ENCODE data around the gene RAB8A.

DNA sequence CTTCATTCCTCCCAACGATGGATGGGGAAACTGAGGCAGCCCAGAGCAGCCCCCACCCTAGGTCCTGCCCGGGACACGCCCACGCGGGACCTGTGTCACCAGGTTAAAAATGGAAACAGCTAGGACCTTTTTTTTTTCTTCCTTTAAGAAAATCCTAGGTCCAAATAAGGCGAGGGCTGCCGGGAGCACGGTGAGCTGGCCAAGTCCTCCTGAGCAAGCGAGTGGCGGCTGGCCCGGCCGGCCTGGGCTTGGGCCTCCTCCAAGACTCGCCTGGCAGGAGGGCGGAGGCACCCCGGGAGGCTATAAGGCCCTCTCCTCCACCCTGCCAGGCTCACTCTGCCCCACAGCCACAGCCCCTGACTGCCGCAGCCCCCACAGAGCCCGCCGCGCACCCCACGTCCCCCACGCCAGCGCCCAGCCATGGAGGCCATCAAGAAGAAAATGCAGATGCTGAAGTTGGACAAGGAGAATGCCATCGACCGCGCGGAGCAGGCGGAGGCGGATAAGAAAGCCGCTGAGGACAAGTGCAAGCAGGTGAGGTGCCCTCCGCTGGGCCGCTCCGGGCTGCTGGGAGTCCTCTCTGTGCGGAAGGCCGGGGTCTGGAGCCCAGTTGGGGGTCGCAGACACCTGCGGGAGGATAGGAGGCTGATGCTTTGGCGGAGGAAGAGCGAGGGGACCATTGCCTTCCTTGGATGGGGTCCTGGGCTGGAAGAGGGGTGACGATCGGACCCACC lies 44.3 kb upstream of the RAB8A start:
- TF ChIP-seq, protein P1, sequence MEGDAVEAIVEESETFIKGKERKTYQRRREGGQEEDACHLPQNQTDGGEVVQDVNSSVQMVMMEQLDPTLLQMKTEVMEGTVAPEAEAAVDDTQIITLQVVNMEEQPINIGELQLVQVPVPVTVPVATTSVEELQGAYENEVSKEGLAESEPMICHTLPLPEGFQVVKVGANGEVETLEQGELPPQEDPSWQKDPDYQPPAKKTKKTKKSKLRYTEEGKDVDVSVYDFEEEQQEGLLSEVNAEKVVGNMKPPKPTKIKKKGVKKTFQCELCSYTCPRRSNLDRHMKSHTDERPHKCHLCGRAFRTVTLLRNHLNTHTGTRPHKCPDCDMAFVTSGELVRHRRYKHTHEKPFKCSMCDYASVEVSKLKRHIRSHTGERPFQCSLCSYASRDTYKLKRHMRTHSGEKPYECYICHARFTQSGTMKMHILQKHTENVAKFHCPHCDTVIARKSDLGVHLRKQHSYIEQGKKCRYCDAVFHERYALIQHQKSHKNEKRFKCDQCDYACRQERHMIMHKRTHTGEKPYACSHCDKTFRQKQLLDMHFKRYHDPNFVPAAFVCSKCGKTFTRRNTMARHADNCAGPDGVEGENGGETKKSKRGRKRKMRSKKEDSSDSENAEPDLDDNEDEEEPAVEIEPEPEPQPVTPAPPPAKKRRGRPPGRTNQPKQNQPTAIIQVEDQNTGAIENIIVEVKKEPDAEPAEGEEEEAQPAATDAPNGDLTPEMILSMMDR (IDR thresholded peaks at IDR 0.05 in 4 of 5, conservative IDR thresholded peaks at IDR 0.05 in 1 of 5) = no peak
- no peak for TF ChIP-seq POLR2A (IDR thresholded peaks at IDR 0.05)
